GM23338 (cell line): Measurements from ENCODE around the gene DLG2. TPM values are rescaled to one million over a fixed set of nuclear protein-coding genes. Genes with fewer than 3 reads are reported as not detected.

Source experiments
- ATAC-seq: fragments of 200-7000 bp; cut with Tn5 transposase; 3 replicates; pipeline ENCODE4 v1.9.1; 2020
- DNase-seq: peaks from one replicate; pipeline ENCODE4 v3.0.0-alpha.2; 2015; ENCODE audit warnings: low spot score
- H2AFZ ChIP-seq: fragments of 200-600 bp; sonication (generic); 2 replicates; pipeline ENCODE4 v1.8.0; 2016; ENCODE audit warnings: antibody characterized with exemption, mild to moderate bottlenecking, moderate library complexity
- H3F3A ChIP-seq: fragments of 200-600 bp; sonication (generic); replicated peaks from 2 replicates; pipeline ENCODE4 v1.8.0; 2017; ENCODE audit warnings: antibody characterized with exemption, mixed run types, low read depth
- H3K27ac ChIP-seq: fragments of 200-600 bp; sonication (generic); 2 replicates; pipeline ENCODE4 v1.6.1; 2016; ENCODE audit warnings: low read depth
- H3K27me3 ChIP-seq: fragments of 200-600 bp; sonication (generic); 2 replicates; pipeline ENCODE4 v1.8.0; 2016; ENCODE audit warnings: mild to moderate bottlenecking, mixed run types, moderate library complexity; ENCODE audit not compliant: insufficient read depth
- H3K36me3 ChIP-seq: fragments of 200-600 bp; sonication (generic); 2 replicates; pipeline ENCODE4 v1.8.0; 2016; ENCODE audit warnings: mild to moderate bottlenecking; ENCODE audit not compliant: insufficient read depth
- H3K4me1 ChIP-seq: fragments of 200-600 bp; sonication (generic); 2 replicates; pipeline ENCODE4 v1.8.0; 2016; ENCODE audit warnings: mild to moderate bottlenecking, moderate library complexity; ENCODE audit not compliant: insufficient read depth
- H3K4me2 ChIP-seq: fragments of 200-600 bp; sonication (generic); 2 replicates; pipeline ENCODE4 v1.7.1; 2017; ENCODE audit warnings: mixed run types
- H3K4me3 ChIP-seq: fragments of 200-600 bp; sonication (generic); 2 replicates; pipeline ENCODE4 v1.6.1; 2016; ENCODE audit warnings: mixed run types
- H3K79me2 ChIP-seq: fragments of 200-600 bp; sonication (generic); replicated peaks from 2 replicates; pipeline ENCODE4 v1.8.0; 2017; ENCODE audit warnings: mild to moderate bottlenecking; ENCODE audit not compliant: insufficient read depth
- H3K9me2 ChIP-seq: fragments of 200-600 bp; sonication (generic); 2 replicates; pipeline ENCODE4 v1.8.0; 2017; ENCODE audit not compliant: insufficient read depth
- H4K20me1 ChIP-seq: fragments of 200-600 bp; sonication (generic); replicated peaks from 2 replicates; pipeline ENCODE4 v1.8.0; 2017; ENCODE audit warnings: mild to moderate bottlenecking; ENCODE audit not compliant: insufficient read depth
- H3K27ac Mint-ChIP-seq: 2 replicates; pipeline ENCODE4 v1.8.0; 2020; ENCODE audit warnings: inconsistent platforms, mild to moderate bottlenecking, moderate library complexity, mixed read lengths
- H3K27me3 Mint-ChIP-seq: 3 replicates; pipeline ENCODE4 v1.8.0; 2022; ENCODE audit warnings: low read depth, mild to moderate bottlenecking, moderate library complexity, mixed read lengths, inconsistent platforms; ENCODE audit not compliant: insufficient read depth, poor library complexity
- H3K36me3 Mint-ChIP-seq: 3 replicates; pipeline ENCODE4 v1.8.0; 2021; ENCODE audit warnings: low read depth, mild to moderate bottlenecking, inconsistent platforms, moderate library complexity, mixed read lengths
- H3K4me1 Mint-ChIP-seq: 3 replicates; pipeline ENCODE4 v1.8.0; 2020; ENCODE audit warnings: mild to moderate bottlenecking, inconsistent platforms, mixed read lengths
- H3K4me3 Mint-ChIP-seq: 3 replicates; pipeline ENCODE4 v1.8.0; 2021; ENCODE audit warnings: moderate library complexity, mild to moderate bottlenecking, inconsistent platforms, mixed read lengths
- H3K9me3 Mint-ChIP-seq: 3 replicates; pipeline ENCODE4 v1.8.0; 2020; ENCODE audit warnings: moderate library complexity, mild to moderate bottlenecking, inconsistent platforms, mixed read lengths
- CTCF ChIP-seq, 2 experiments: fragments of 200-600 bp in 1 of 2; sonication (generic) in 1 of 2; conservative IDR thresholded peaks; 2 replicates each; pipeline versions ENCODE4 v1.5.1 to v1.6.1; 2016 to 2017; ENCODE audit warnings: antibody characterized with exemption in 2 of 2, low read depth in 2 of 2, mild to moderate bottlenecking in 2 of 2, moderate library complexity in 1 of 2
- EZH2 ChIP-seq: fragments of 200-600 bp; sonication (generic); IDR thresholded peaks from one replicate; pipeline ENCODE4 v1.8.0; 2017; ENCODE audit warnings: antibody characterized with exemption, mild to moderate bottlenecking, low read depth; ENCODE audit not compliant: unreplicated experiment
- EZH2phosphoT487 ChIP-seq: fragments of 200-600 bp; sonication (generic); IDR thresholded peaks from one replicate; pipeline ENCODE4 v1.8.1; 2018; ENCODE audit warnings: antibody characterized with exemption; ENCODE audit not compliant: unreplicated experiment
- NANOG ChIP-seq: IDR thresholded peaks from 2 replicates; pipeline ENCODE4 v1.6.1; 2016; ENCODE audit warnings: antibody characterized with exemption, borderline replicate concordance
- POLR2AphosphoS5 ChIP-seq: IDR thresholded peaks from 2 replicates; pipeline ENCODE4 v1.6.1; 2016; ENCODE audit warnings: antibody characterized with exemption, low read depth
- REST ChIP-seq: IDR thresholded peaks from one replicate; pipeline ENCODE4 v1.6.1; 2018; ENCODE audit warnings: antibody characterized with exemption; ENCODE audit not compliant: unreplicated experiment
- STAT1 ChIP-seq: IDR thresholded peaks from one replicate; pipeline ENCODE4 v1.6.1; 2016; ENCODE audit warnings: antibody characterized with exemption; ENCODE audit not compliant: unreplicated experiment
- ZNF114 ChIP-seq: fragments of 250-450 bp; sonication (Bioruptor Pico); IDR thresholded peaks from 2 replicates; pipeline ENCODE4 v1.5.0; 2020; ENCODE audit warnings: mild to moderate bottlenecking, moderate library complexity
- polyA plus RNA-seq: library from polyadenylated mRNA; unstranded; fragments of >200 nt; fragmentation: Nextera tagmentation; extraction: Ambion mirVana; gene quantifications from 2 replicates; pipeline ENCODE4 v1.2.1, GENCODE V29; 2016
- total RNA-seq: library from RNA; depleted of rRNA; stranded (reverse); fragments of >200 nt; shearing (Covaris generic); gene quantifications from 2 replicates; pipeline ENCODE4 v1.2.3, GENCODE V29; 2014

DLG2 gene
- total and polyA plus RNA-seq, 2 experiments from 2014 or later = 19.8 to 21.5 TPM

GRCh38 chr11:84800755-84801346, 826.3 kb downstream of the DLG2 start:
- Histone ChIP-seq H3K4me3 (no peak overlapping the region), H2AFZ (no peak overlapping the region), H3K4me1 (no peaks in the 10 kb centered on the region), H3K79me2 (no peaks in the 10 kb centered on the region), H3K9me2 (no peaks in the 10 kb centered on the region), H3F3A (no peaks in the 10 kb centered on the region), H3K27me3 (no peaks in the 10 kb centered on the region), H3K4me2 (no peak overlapping the region), H4K20me1 (no peaks in the 10 kb centered on the region), H3K36me3 (no peaks in the 10 kb centered on the region), H3K27ac (no peak overlapping the region)
- peaks cover 7% of the 10 kb centered on the region for H3K9me3 Mint-ChIP-seq
- ATAC-seq = no peak
- no peaks in the 10 kb centered on the region for H3K27me3 Mint-ChIP-seq
- peaks cover 9% of the 10 kb centered on the region; the same call in 2 of the 3 replicates for H3K36me3 Mint-ChIP-seq
- DNase-seq = peak; percentile 39
- H3K4me1 Mint-ChIP-seq = no peaks in the 10 kb centered on the region
- no peak overlapping the region for H3K27ac Mint-ChIP-seq
- TF ChIP-seq POLR2AphosphoS5 (no peak), CTCF (conservative IDR thresholded peaks at IDR 0.05; ENCODE audit: low read depth in 2 of 2) (peak; percentile 43 to 52)
- no peak overlapping the region for H3K4me3 Mint-ChIP-seq

GRCh38 chr11:84799112-84799511, 828.0 kb downstream of the DLG2 start:
- no peaks in the 10 kb centered on the region for H3K9me2 ChIP-seq
- H3K27ac Mint-ChIP-seq = no peak overlapping the region

GRCh38 chr11:84795698-84796097, 831.4 kb downstream of the DLG2 start:
- H2AFZ ChIP-seq = no peak overlapping the region
- DNase-seq = no peak
- no peaks in the 10 kb centered on the region for H3K4me1 Mint-ChIP-seq
- H3K9me3 Mint-ChIP-seq = no peaks in the 10 kb centered on the region
- no peak overlapping the region for H3K4me3 ChIP-seq
- no peaks in the 10 kb centered on the region for H3K9me2 ChIP-seq
- no peaks in the 10 kb centered on the region for H3K36me3 ChIP-seq
- H4K20me1 ChIP-seq = no peaks in the 10 kb centered on the region
- H3F3A ChIP-seq = no peaks in the 10 kb centered on the region
- no peak overlapping the region for H3K4me3 Mint-ChIP-seq
- no peak overlapping the region for H3K4me2 ChIP-seq
- no peaks in the 10 kb centered on the region for H3K27me3 Mint-ChIP-seq
- no peak overlapping the region for H3K27ac Mint-ChIP-seq
- no peaks in the 10 kb centered on the region for H3K27me3 ChIP-seq
- ATAC-seq = no peak
- H3K79me2 ChIP-seq = no peaks in the 10 kb centered on the region
- no peaks in the 10 kb centered on the region for H3K36me3 Mint-ChIP-seq
- no peaks in the 10 kb centered on the region for H3K4me1 ChIP-seq
- H3K27ac ChIP-seq = no peak overlapping the region
- no peak for TF ChIP-seq NANOG
- no peak for TF ChIP-seq ZNF114 (CRISPR knock-in tag)
- no peak for TF ChIP-seq POLR2AphosphoS5
- no peak for TF ChIP-seq EZH2
- no peak for TF ChIP-seq STAT1
- no peak for TF ChIP-seq EZH2phosphoT487
- no peak for TF ChIP-seq REST

More at GRCh38 chr11:84799112-84799511, 828.0 kb downstream of the DLG2 start:
- H3K36me3 Mint-ChIP-seq = no peaks in the 10 kb centered on the region
- no peaks in the 10 kb centered on the region for H3K27me3 Mint-ChIP-seq
- H3K27ac ChIP-seq = no peak overlapping the region
- no peaks in the 10 kb centered on the region for H3K27me3 ChIP-seq
- no peaks in the 10 kb centered on the region for H3F3A ChIP-seq
- H3K4me1 Mint-ChIP-seq = no peaks in the 10 kb centered on the region
- no peaks in the 10 kb centered on the region for H3K4me1 ChIP-seq
- no peak for ATAC-seq
- H2AFZ ChIP-seq = no peak overlapping the region
- H3K79me2 ChIP-seq = no peaks in the 10 kb centered on the region
- no peaks in the 10 kb centered on the region for H4K20me1 ChIP-seq
- TF ChIP-seq POLR2AphosphoS5 (no peak), NANOG (no peak)
- H3K9me3 Mint-ChIP-seq = no peaks in the 10 kb centered on the region
- no peaks in the 10 kb centered on the region for H3K36me3 ChIP-seq
- H3K4me2 ChIP-seq = no peak overlapping the region
- no peak for DNase-seq
- H3K4me3 ChIP-seq = no peak overlapping the region
- H3K4me3 Mint-ChIP-seq = no peak overlapping the region
